Endothelial cell (in vitro differentiated cells): ENCODE results near the gene COG4. TPM values are rescaled to one million over a fixed set of nuclear protein-coding genes. Genes with fewer than 3 reads are reported as not detected.
A peak's percentile ranks its signal among the peaks of the same experiment; 100 is the strongest.

Experiments used
- DNase-seq: peaks from one replicate; pipeline ENCODE4 v3.0.0; 2021; ENCODE audit warnings: low spot score
- H3K27ac Mint-ChIP-seq: one replicate; pipeline ENCODE4 v1.8.0; 2021; ENCODE audit warnings: mixed read lengths, inconsistent platforms; ENCODE audit not compliant: unreplicated experiment
- H3K27me3 Mint-ChIP-seq: one replicate; pipeline ENCODE4 v1.8.0; 2021; ENCODE audit warnings: mild to moderate bottlenecking, moderate library complexity, mixed read lengths, inconsistent platforms; ENCODE audit not compliant: unreplicated experiment
- H3K36me3 Mint-ChIP-seq: one replicate; pipeline ENCODE4 v1.8.0; 2021; ENCODE audit warnings: mild to moderate bottlenecking, low read depth, mixed read lengths, inconsistent platforms; ENCODE audit not compliant: unreplicated experiment
- H3K4me1 Mint-ChIP-seq: one replicate; pipeline ENCODE4 v1.8.0; 2021; ENCODE audit warnings: mild to moderate bottlenecking, mixed read lengths, inconsistent platforms; ENCODE audit not compliant: unreplicated experiment
- H3K4me3 Mint-ChIP-seq: one replicate; pipeline ENCODE4 v1.8.0; 2021; ENCODE audit warnings: mild to moderate bottlenecking, mixed read lengths, inconsistent platforms; ENCODE audit not compliant: unreplicated experiment
- H3K9me3 Mint-ChIP-seq: one replicate; pipeline ENCODE4 v1.8.0; 2021; ENCODE audit warnings: mixed read lengths, inconsistent platforms; ENCODE audit not compliant: unreplicated experiment
- total RNA-seq: library from RNA; stranded (reverse); fragmentation: NEBNext Ultra II Directional; extraction: Animal tissue kit (Norgen Biotek cat#: 25700); gene quantifications from one replicate; pipeline ENCODE4 v1.2.1, GENCODE V29; 2021; ENCODE audit not compliant: unreplicated experiment
- TF ChIP-seq, protein P1 (sequence below): fragments of 200-600 bp; sonication (generic); IDR thresholded peaks from one replicate; pipeline ENCODE4 v1.5.0; 2021; ENCODE audit warnings: antibody characterized with exemption; ENCODE audit not compliant: unreplicated experiment

COG4 gene
- total RNA-seq, 1 donor from 2014 or later = 64.1 TPM

- no peaks in the 10 kb centered on the region for H3K4me1 Mint-ChIP-seq
- H3K36me3 Mint-ChIP-seq = no peaks in the 10 kb centered on the region
- no peaks in the 10 kb centered on the region for H3K9me3 Mint-ChIP-seq
- peaks cover 4% of the 10 kb centered on the region for H3K27me3 Mint-ChIP-seq
- H3K27ac Mint-ChIP-seq = peak overlapping the region; percentile 68
- TF ChIP-seq, protein P1, sequence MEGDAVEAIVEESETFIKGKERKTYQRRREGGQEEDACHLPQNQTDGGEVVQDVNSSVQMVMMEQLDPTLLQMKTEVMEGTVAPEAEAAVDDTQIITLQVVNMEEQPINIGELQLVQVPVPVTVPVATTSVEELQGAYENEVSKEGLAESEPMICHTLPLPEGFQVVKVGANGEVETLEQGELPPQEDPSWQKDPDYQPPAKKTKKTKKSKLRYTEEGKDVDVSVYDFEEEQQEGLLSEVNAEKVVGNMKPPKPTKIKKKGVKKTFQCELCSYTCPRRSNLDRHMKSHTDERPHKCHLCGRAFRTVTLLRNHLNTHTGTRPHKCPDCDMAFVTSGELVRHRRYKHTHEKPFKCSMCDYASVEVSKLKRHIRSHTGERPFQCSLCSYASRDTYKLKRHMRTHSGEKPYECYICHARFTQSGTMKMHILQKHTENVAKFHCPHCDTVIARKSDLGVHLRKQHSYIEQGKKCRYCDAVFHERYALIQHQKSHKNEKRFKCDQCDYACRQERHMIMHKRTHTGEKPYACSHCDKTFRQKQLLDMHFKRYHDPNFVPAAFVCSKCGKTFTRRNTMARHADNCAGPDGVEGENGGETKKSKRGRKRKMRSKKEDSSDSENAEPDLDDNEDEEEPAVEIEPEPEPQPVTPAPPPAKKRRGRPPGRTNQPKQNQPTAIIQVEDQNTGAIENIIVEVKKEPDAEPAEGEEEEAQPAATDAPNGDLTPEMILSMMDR = no peak
- DNase-seq = no peak
- H3K4me3 Mint-ChIP-seq = no peak overlapping the region
These were observed 53.0 kb downstream of the COG4 start for GRCh38 chr16:70470141-70470926.

GRCh38 chr16:70468776-70469525 lies 54.4 kb downstream of the COG4 start:
- no peaks in the 10 kb centered on the region for H3K9me3 Mint-ChIP-seq
- DNase-seq = no peak
- TF ChIP-seq, protein P1 = no peak
- no peak overlapping the region for H3K4me3 Mint-ChIP-seq
- no peak overlapping the region for H3K27ac Mint-ChIP-seq
- H3K4me1 Mint-ChIP-seq = no peaks in the 10 kb centered on the region
- no peaks in the 10 kb centered on the region for H3K36me3 Mint-ChIP-seq
- peaks cover 4% of the 10 kb centered on the region for H3K27me3 Mint-ChIP-seq

DNA sequence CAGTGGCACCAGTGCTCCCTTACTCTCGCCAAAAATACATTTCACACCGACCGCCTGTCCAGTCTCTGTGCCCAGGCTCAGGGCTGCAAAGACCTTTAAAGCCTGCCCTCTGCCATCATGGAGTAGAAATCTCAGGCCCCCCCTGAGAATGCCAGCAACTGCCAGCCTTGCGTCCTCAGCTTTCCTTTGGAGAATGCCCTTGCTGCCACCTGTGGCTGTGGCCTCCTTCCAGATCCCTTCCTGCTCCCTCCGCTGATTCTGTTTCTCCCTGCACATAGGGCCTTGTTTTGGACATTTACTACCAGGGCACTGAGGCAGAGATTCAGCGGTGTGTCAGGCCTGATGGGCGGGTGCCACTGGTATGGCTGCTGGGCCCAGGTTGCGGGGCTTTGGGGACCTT lies 55.7 kb downstream of the COG4 start:
- DNase-seq = no peak
- no peaks in the 10 kb centered on the region for H3K4me1 Mint-ChIP-seq

DNA sequence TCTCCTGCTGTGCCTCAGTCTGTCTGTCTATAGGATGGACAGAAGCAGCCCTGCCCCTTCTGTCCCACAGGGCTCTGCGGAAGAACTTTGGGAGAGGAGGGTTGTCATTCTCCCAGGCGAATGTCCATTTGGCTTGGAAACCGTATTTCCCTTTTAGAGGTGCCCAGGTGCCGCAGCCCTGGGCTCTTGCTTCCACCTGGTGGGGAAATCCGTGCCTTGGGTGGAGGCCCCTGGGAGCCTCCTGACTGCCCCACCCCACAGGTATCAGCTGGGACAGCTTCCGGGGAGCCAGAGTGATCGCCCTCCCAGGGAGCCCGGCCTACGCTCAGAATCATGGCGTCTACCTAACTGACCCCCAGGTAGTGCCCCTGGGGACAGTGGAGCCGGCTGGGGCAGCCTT lies 56.2 kb downstream of the COG4 start:
- Mint-ChIP-seq H3K36me3 (no peaks in the 10 kb centered on the region), H3K4me1 (no peaks in the 10 kb centered on the region), H3K27me3 (no peaks in the 10 kb centered on the region), H3K4me3 (no peak overlapping the region), H3K9me3 (no peaks in the 10 kb centered on the region), H3K27ac (no peak overlapping the region)
- TF ChIP-seq, protein P1 = no peak
- no peak for DNase-seq

More for the DNA sequence above, 55.7 kb downstream of the COG4 start:
- H3K9me3 Mint-ChIP-seq = no peaks in the 10 kb centered on the region
- H3K27me3 Mint-ChIP-seq = no peaks in the 10 kb centered on the region
- TF ChIP-seq, protein P1 = no peak
- H3K36me3 Mint-ChIP-seq = no peaks in the 10 kb centered on the region
- no peak overlapping the region for H3K4me3 Mint-ChIP-seq
- H3K27ac Mint-ChIP-seq = no peak overlapping the region

DNA sequence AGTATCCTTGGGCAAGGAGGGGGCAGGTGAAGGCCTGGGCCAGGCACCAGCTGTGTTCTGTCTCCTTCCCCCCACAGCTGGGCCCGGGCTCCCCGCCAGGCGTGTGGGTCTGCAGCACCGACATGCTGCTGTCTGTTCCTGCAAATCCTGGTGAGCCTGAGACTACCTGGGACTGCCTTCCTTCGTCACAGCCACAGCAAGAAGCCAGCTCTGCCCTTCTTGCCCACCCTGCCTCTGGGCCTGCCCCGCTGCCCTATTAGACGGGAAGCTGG lies 56.6 kb downstream of the COG4 start:
- TF ChIP-seq, protein P1 = no peak
- no peak overlapping the region for H3K4me3 Mint-ChIP-seq
- H3K9me3 Mint-ChIP-seq = no peaks in the 10 kb centered on the region
- no peak overlapping the region for H3K27ac Mint-ChIP-seq
- peaks cover under 1% of the 10 kb centered on the region for H3K4me1 Mint-ChIP-seq
- DNase-seq = no peak
- H3K36me3 Mint-ChIP-seq = no peaks in the 10 kb centered on the region
- H3K27me3 Mint-ChIP-seq = no peaks in the 10 kb centered on the region
